Hepatocyte (in vitro differentiated cells): ENCODE results near the gene FAIM. TPM values are rescaled to one million over a fixed set of nuclear protein-coding genes. Genes with fewer than 3 reads are reported as not detected.

ENCODE experiments used
- DNase-seq: peaks from one replicate; pipeline ENCODE4 v3.0.0-alpha.2; 2016; ENCODE audit warnings: low spot score
- H2AFZ ChIP-seq: fragments of 200-600 bp; sonication (generic); 2 replicates; pipeline ENCODE4 v1.6.0; 2016; ENCODE audit warnings: antibody characterized with exemption, mild to moderate bottlenecking
- H3K27ac ChIP-seq: fragments of 200-600 bp; sonication (generic); 2 replicates; pipeline ENCODE4 v1.5.1; 2016; ENCODE audit warnings: mild to moderate bottlenecking
- H3K27me3 ChIP-seq: fragments of 200-600 bp; sonication (generic); 2 replicates; pipeline ENCODE4 v1.6.1; 2016
- H3K36me3 ChIP-seq: fragments of 200-600 bp; sonication (generic); replicated peaks from 2 replicates; pipeline ENCODE4 v1.5.1; 2016; ENCODE audit warnings: low read depth; ENCODE audit not compliant: insufficient read depth
- H3K4me1 ChIP-seq: fragments of 200-600 bp; sonication (generic); 2 replicates; pipeline ENCODE4 v1.5.1; 2016; ENCODE audit warnings: mild to moderate bottlenecking, moderate library complexity; ENCODE audit not compliant: insufficient read depth
- H3K4me2 ChIP-seq: fragments of 200-600 bp; sonication (generic); 2 replicates; pipeline ENCODE4 v1.6.0; 2016
- H3K4me3 ChIP-seq: fragments of 200-600 bp; sonication (generic); 2 replicates; pipeline ENCODE4 v1.5.1; 2016; ENCODE audit warnings: mild to moderate bottlenecking
- H3K79me2 ChIP-seq: fragments of 200-600 bp; sonication (generic); 2 replicates; pipeline ENCODE4 v1.6.0; 2017; ENCODE audit warnings: mild to moderate bottlenecking
- H3K9me2 ChIP-seq: fragments of 200-600 bp; sonication (generic); replicated peaks from 2 replicates; pipeline ENCODE4 v1.6.0; 2017; ENCODE audit warnings: mild to moderate bottlenecking; ENCODE audit not compliant: insufficient read depth
- H3K9me3 ChIP-seq: fragments of 200-600 bp; sonication (generic); 2 replicates; pipeline ENCODE4 v1.5.1; 2016; ENCODE audit warnings: low read depth, mild to moderate bottlenecking
- H4K20me1 ChIP-seq: fragments of 200-600 bp; sonication (generic); 2 replicates; pipeline ENCODE4 v1.6.0; 2016; ENCODE audit warnings: mild to moderate bottlenecking; ENCODE audit not compliant: insufficient read depth, poor library complexity, severe bottlenecking
- CTCF ChIP-seq: fragments of 200-600 bp; sonication (generic); IDR thresholded peaks from 2 replicates; pipeline ENCODE4 v1.5.1; 2016; ENCODE audit warnings: antibody characterized with exemption, mild to moderate bottlenecking; ENCODE audit not compliant: poor library complexity
- EZH2 ChIP-seq: fragments of 200-600 bp; sonication (generic); IDR thresholded peaks from 2 replicates; pipeline ENCODE4 v1.6.1; 2016; ENCODE audit warnings: antibody characterized with exemption, mild to moderate bottlenecking, borderline replicate concordance
- EZH2phosphoT487 ChIP-seq: fragments of 200-600 bp; sonication (generic); IDR thresholded peaks from one replicate; pipeline ENCODE4 v1.6.1; 2018; ENCODE audit warnings: antibody characterized with exemption, mild to moderate bottlenecking, low read depth, moderate library complexity; ENCODE audit not compliant: unreplicated experiment, severe bottlenecking
- WGBS: methylation state at CpG from one replicate; pipeline ENCODE4 v1.1.6; 2016; ENCODE audit warnings: low lambda C conversion rate; ENCODE audit errors: missing lambda C conversion rate; 5-methylcytosine and 5-hydroxymethylcytosine counted together
- polyA plus RNA-seq: library from polyadenylated mRNA; unstranded; fragments of >200 nt; fragmentation: Nextera tagmentation; extraction: Ambion mirVana; gene quantifications from 2 replicates; pipeline ENCODE4 v1.2.1, GENCODE V29; 2016
- total RNA-seq: library from RNA; depleted of rRNA; stranded (reverse); fragments of >200 nt; gene quantifications from 2 replicates; pipeline ENCODE4 v1.2.3, GENCODE V29; 2014

FAIM gene
- total and polyA plus RNA-seq, 2 experiments from 2014 or later: 17.4 to 19.6 TPM

GRCh38 chr3:138588445-138588844 lies 20.1 kb upstream of the FAIM start:
- WGBS: 87% methylated on average over 5 of the region's 5 CpGs
- Histone ChIP-seq H2AFZ (no peak overlapping the region), H3K9me3 (no peaks in the 10 kb centered on the region), H3K9me2 (no peaks in the 10 kb centered on the region), H3K36me3 (no peaks in the 10 kb centered on the region), H3K27me3 (no peaks in the 10 kb centered on the region), H3K79me2 (peaks cover 25% of the 10 kb centered on the region), H3K4me2 (no peak overlapping the region), H4K20me1 (no peaks in the 10 kb centered on the region), H3K4me1 (peaks cover 7% of the 10 kb centered on the region), H3K27ac (no peak overlapping the region), H3K4me3 (no peak overlapping the region)
- no peak for DNase-seq
- TF ChIP-seq EZH2phosphoT487 (no peak), EZH2 (no peak), CTCF (no peak)

DNA sequence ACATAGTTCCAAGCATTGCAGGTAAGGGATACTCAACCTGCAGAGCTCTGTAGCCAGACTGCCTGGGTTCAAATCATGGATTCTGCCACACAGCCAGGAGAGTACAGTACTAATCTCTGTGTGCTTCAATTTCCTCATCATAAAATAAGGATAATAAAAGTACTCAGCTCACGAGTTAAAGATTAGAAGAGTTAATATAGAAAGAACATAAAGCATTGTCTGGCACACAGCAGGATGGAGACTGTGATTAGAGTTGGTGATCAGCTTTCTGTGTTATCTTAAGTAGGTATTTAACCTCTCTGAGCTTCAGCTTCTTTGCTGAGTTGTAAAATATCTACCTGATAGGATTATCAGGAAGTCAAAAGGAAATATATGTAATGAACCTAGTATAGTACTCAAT lies 17.2 kb upstream of the FAIM start:
- Histone ChIP-seq H3K9me3 (no peaks in the 10 kb centered on the region), H3K27ac (no peak overlapping the region), H3K9me2 (no peaks in the 10 kb centered on the region), H3K4me2 (no peak overlapping the region), H3K4me1 (peaks cover 7% of the 10 kb centered on the region), H3K79me2 (peaks cover 18% of the 10 kb centered on the region), H4K20me1 (no peaks in the 10 kb centered on the region), H2AFZ (no peak overlapping the region), H3K36me3 (no peaks in the 10 kb centered on the region), H3K27me3 (no peaks in the 10 kb centered on the region), H3K4me3 (no peak overlapping the region)
- 48% methylated on average over 1 of the region's 1 CpG for WGBS
- TF ChIP-seq EZH2 (no peak), CTCF (no peak), EZH2phosphoT487 (no peak)
- no peak for DNase-seq

- H3K79me2 ChIP-seq: peaks cover 12% of the 10 kb centered on the region
- H3K4me2 ChIP-seq: peak overlapping the region; percentile 86
- peak overlapping the region; percentile 72 for H3K4me3 ChIP-seq
- no peaks in the 10 kb centered on the region for H3K9me3 ChIP-seq
- no peak for DNase-seq
- peak overlapping the region; percentile 89 for H2AFZ ChIP-seq
- peaks cover 7% of the 10 kb centered on the region for H3K4me1 ChIP-seq
- WGBS: 6% methylated on average over 22 of the region's 22 CpGs
- TF ChIP-seq EZH2phosphoT487 (no peak), CTCF (no peak), EZH2 (no peak)
- no peaks in the 10 kb centered on the region for H4K20me1 ChIP-seq
- no peaks in the 10 kb centered on the region for H3K27me3 ChIP-seq
- no peaks in the 10 kb centered on the region for H3K36me3 ChIP-seq
- no peaks in the 10 kb centered on the region for H3K9me2 ChIP-seq
- peak overlapping the region; percentile 92 for H3K27ac ChIP-seq
Observed at GRCh38 chr3:138593488-138594149, 15.0 kb upstream of the FAIM start.
